NOMO-1 treated with dmso at 0.1 percent for 144 hours (cell line): ENCODE results near the gene TMEM214.

Source experiments
- DNase-seq: peaks from one replicate; lab custom pipeline; 2025; ENCODE audit not compliant: unreplicated experiment; lab: John Stamatoyannopoulos, UW

The TMEM214 gene

GRCh38 chr2:27009716-27010115 is 23.0 kb upstream of the TMEM214 start:
- DNase-seq = no peak

GRCh38 chr2:27010139-27010538 is 22.6 kb upstream of the TMEM214 start:
- no peak for DNase-seq

GRCh38 chr2:27013738-27014137 is 19.0 kb upstream of the TMEM214 start:
- DNase-seq = no peak

GRCh38 chr2:27014771-27015433 is 17.9 kb upstream of the TMEM214 start:
- DNase-seq = no peak

- no peak for DNase-seq
Observed at GRCh38 chr2:27016801-27017325, 15.9 kb upstream of the TMEM214 start.

- no peak for DNase-seq
Observed at GRCh38 chr2:27018142-27018541, 14.6 kb upstream of the TMEM214 start.

GRCh38 chr2:27019459-27019858 is 13.3 kb upstream of the TMEM214 start:
- no peak for DNase-seq

- no peak for DNase-seq
Observed at GRCh38 chr2:27019931-27020855, 12.6 kb upstream of the TMEM214 start.

- no peak for DNase-seq
Observed at GRCh38 chr2:27021253-27022049, 11.3 kb upstream of the TMEM214 start.

- no peak for DNase-seq
Observed at GRCh38 chr2:27023740-27024139, 9.0 kb upstream of the TMEM214 start.

- DNase-seq = no peak
Observed at GRCh38 chr2:27024188-27024587, 8.6 kb upstream of the TMEM214 start.

GRCh38 chr2:27024812-27025211 is 8.0 kb upstream of the TMEM214 start:
- no peak for DNase-seq

- no peak for DNase-seq
Observed at GRCh38 chr2:27025281-27025800, 7.4 kb upstream of the TMEM214 start.

- DNase-seq = no peak
Observed at GRCh38 chr2:27025861-27026851, 6.6 kb upstream of the TMEM214 start.

GRCh38 chr2:27027211-27027651 is 5.5 kb upstream of the TMEM214 start:
- DNase-seq = no peak

- no peak for DNase-seq
Observed at GRCh38 chr2:27029051-27029450, 3.7 kb upstream of the TMEM214 start.

GRCh38 chr2:27033253-27033852 is 588 bp downstream of the TMEM214 start:
- no peak for DNase-seq

- DNase-seq = no peak
Observed at GRCh38 chr2:27038012-27038411, 5.2 kb downstream of the TMEM214 start.

- DNase-seq = no peak
Observed at GRCh38 chr2:27038631-27039339, 6.0 kb downstream of the TMEM214 start.
